HL-60 (cell line): ENCODE measurements around the gene PHPT1.

ENCODE experiments used
- DNase-seq, 2 experiments: peaks; one replicate each; pipeline ENCODE4 v3.0.0-alpha.2; 2010 to 2020; ENCODE audit warnings: low read depth in 1 of 2, low spot score in 1 of 2
- H3K27ac ChIP-seq: fragments of 250-450 bp; sonication (Bioruptor Pico); replicated peaks from 2 replicates; pipeline ENCODE4 v1.5.1; 2020; ENCODE audit warnings: mild to moderate bottlenecking, moderate library complexity
- H3K27me3 ChIP-seq: fragments of 250-450 bp; sonication (Bioruptor Pico); 2 replicates; pipeline ENCODE4 v1.5.1; 2021; ENCODE audit warnings: mild to moderate bottlenecking, moderate library complexity; ENCODE audit not compliant: insufficient read depth, poor library complexity, severe bottlenecking
- H3K4me3 ChIP-seq: replicated peaks from 2 replicates; pipeline ENCODE4 v1.5.1; 2011; ENCODE audit warnings: mild to moderate bottlenecking, control low read depth, low read length; ENCODE audit not compliant: insufficient read depth
- CTCF ChIP-seq: IDR thresholded peaks from one replicate; pipeline ENCODE4 v1.5.1; 2011; ENCODE audit warnings: low read length, control low read depth, inconsistent platforms; ENCODE audit not compliant: insufficient read depth
- GABPA ChIP-seq: IDR thresholded peaks from 2 replicates; pipeline ENCODE4 v1.6.1; 2012; ENCODE audit warnings: low read depth
- POLR2AphosphoS5 ChIP-seq: IDR thresholded peaks from 2 replicates; pipeline ENCODE4 v1.6.1; 2012; ENCODE audit warnings: low read depth
- REST ChIP-seq: IDR thresholded peaks from 2 replicates; pipeline ENCODE4 v1.6.1; 2012; ENCODE audit warnings: low read depth; ENCODE audit not compliant: insufficient replicate concordance
- SPI1 ChIP-seq: IDR thresholded peaks from 2 replicates; pipeline ENCODE4 v1.6.1; 2012; ENCODE audit warnings: low read depth, mild to moderate bottlenecking, borderline replicate concordance

The PHPT1 gene

GRCh38 chr9:136876476-136876875 is 27.3 kb downstream of the PHPT1 start:
- H3K27me3 ChIP-seq: no peaks in the 10 kb centered on the region
- no peak overlapping the region for H3K27ac ChIP-seq
- TF ChIP-seq POLR2AphosphoS5 (no peak), SPI1 (no peak), GABPA (no peak), REST (no peak), CTCF (no peak)
- no peak for DNase-seq
- no peak overlapping the region for H3K4me3 ChIP-seq

- Histone ChIP-seq H3K27me3 (no peaks in the 10 kb centered on the region), H3K4me3 (no peak overlapping the region), H3K27ac (no peak overlapping the region)
- TF ChIP-seq CTCF (no peak), POLR2AphosphoS5 (no peak)
- no peak for DNase-seq
These were observed 31.4 kb downstream of the PHPT1 start for GRCh38 chr9:136880651-136881050.

- DNase-seq: peak in 1 of 2 experiments; percentile 15
- no peak overlapping the region for H3K4me3 ChIP-seq
- no peaks in the 10 kb centered on the region for H3K27me3 ChIP-seq
- H3K27ac ChIP-seq: no peak overlapping the region
- TF ChIP-seq GABPA (no peak), REST (no peak), SPI1 (no peak), CTCF (no peak), POLR2AphosphoS5 (no peak)
These were observed 32.5 kb downstream of the PHPT1 start for GRCh38 chr9:136881691-136882108.
